ENCODE results near the gene TMPRSS4. TPM values are rescaled to one million over a fixed set of nuclear protein-coding genes. Genes with fewer than 3 reads are reported as not detected.

TMPRSS4 gene
- total and polyA plus RNA-seq, 2 donors (not counting 1 experiment from before 2014, with no cell fraction given), result not detected

DNA sequence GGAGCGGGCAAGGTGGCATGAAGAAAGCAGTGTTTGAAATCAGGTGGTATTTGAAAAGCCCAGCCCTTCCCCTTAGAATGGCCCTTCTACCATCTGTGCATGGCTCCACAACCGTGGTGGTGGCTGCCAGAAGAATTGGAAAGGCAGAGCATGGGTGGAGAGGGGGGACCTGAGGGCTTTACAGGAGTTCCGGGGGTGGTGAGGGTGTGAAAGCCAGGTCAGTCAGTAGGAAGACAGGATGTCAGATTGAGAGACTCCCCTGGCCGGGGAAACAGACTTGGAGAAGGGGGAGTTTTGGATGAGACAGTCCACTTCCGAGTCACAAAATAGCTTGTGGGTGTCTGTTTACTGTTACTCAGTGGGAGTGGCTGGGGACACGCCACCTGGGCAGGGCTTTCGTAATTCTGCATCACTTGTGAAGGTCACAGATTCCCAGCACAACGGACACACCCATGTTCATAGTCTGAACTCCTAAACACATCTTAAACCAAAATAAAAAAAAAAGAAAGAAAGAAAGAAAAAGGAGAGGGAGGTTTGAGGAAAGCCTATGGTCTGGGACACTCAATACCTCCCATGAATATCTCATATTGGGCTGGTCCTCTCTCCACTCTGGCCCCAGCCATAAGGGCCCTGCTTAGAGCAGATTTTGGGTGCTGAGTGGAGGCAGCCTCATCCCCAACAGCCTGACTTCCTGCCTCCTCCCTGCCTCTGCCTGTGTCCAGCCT, 34.3 kb downstream of the TMPRSS4 start:
- no peak overlapping the region for H3K4me2 ChIP-seq (replicated peaks; ENCODE audit: low read depth, low read length, poor library complexity, severe bottlenecking)
- H3K9me3 ChIP-seq (ENCODE audit: control extremely low read depth in 1 of 3, control insufficient read depth in 2 of 3, insufficient read depth in 1 of 3, low read length in 2 of 3), result no peaks in the 10 kb centered on the region
- Mint-ChIP-seq H3K4me3 (no peak overlapping the region), H3K4me1 (no peaks in the 10 kb centered on the region), H3K27ac (no peak overlapping the region), H3K27me3 (peaks cover 27% of the 10 kb centered on the region), H3K9me3 (ENCODE audit: insufficient read depth) (no peaks in the 10 kb centered on the region)
- ATAC-seq (ENCODE audit: low read depth) (no peak), DNase-seq (no peak)
- no peaks in the 10 kb centered on the region for H3K4me1 ChIP-seq (ENCODE audit: control insufficient read depth in 2 of 2, insufficient read depth in 2 of 2, low read length in 2 of 2)
- ChIA-PET CTCF (no interaction called here), POLR2A (no interaction called here)
- intact Hi-C loops (cut with micrococcal nuclease), result no loop called here
- WGBS (ENCODE audit: insufficient coverage), result 100% methylated on average over 3 of the region's 8 CpGs
- H3K4me3 ChIP-seq (ENCODE audit: control extremely low read depth in 1 of 5, extremely low read depth in 1 of 5, insufficient read depth in 1 of 5, low read depth in 2 of 5, low read length in 4 of 5), result no peak overlapping the region
- no peak overlapping the region for H2AFZ ChIP-seq (ENCODE audit: insufficient read depth, low read depth, low read length, poor library complexity, severe bottlenecking)
- no peak overlapping the region for H3K9ac ChIP-seq (ENCODE audit: low read length)
- H3K36me3 ChIP-seq (replicated peaks in 1 of 2; ENCODE audit: control extremely low read depth in 1 of 2, control insufficient read depth in 1 of 2, extremely low read depth in 1 of 2, insufficient read depth in 2 of 2, low read length in 1 of 2), result no peaks in the 10 kb centered on the region
- peaks cover 0 to 7% (median 2%) of the 10 kb centered on the region in 4 experiments for H3K27me3 ChIP-seq (replicated peaks in 1 of 4; ENCODE audit: control extremely low read depth in 1 of 4, control insufficient read depth in 3 of 4, insufficient read depth in 4 of 4, low read length in 3 of 4)
- H3K27ac ChIP-seq (ENCODE audit: low read length in 2 of 2), result no peak overlapping the region
- H3K79me2 ChIP-seq (ENCODE audit: control insufficient read depth, insufficient read depth, low read length), result no peaks in the 10 kb centered on the region
- H4K20me1 ChIP-seq (ENCODE audit: control insufficient read depth, insufficient read depth, low read length, poor library complexity, severe bottlenecking), result no peaks in the 10 kb centered on the region
- TF ChIP-seq, protein P1, sequence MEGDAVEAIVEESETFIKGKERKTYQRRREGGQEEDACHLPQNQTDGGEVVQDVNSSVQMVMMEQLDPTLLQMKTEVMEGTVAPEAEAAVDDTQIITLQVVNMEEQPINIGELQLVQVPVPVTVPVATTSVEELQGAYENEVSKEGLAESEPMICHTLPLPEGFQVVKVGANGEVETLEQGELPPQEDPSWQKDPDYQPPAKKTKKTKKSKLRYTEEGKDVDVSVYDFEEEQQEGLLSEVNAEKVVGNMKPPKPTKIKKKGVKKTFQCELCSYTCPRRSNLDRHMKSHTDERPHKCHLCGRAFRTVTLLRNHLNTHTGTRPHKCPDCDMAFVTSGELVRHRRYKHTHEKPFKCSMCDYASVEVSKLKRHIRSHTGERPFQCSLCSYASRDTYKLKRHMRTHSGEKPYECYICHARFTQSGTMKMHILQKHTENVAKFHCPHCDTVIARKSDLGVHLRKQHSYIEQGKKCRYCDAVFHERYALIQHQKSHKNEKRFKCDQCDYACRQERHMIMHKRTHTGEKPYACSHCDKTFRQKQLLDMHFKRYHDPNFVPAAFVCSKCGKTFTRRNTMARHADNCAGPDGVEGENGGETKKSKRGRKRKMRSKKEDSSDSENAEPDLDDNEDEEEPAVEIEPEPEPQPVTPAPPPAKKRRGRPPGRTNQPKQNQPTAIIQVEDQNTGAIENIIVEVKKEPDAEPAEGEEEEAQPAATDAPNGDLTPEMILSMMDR (IDR thresholded peaks at IDR 0.05), result no peak
- no peak for TF ChIP-seq EZH2 (IDR thresholded peaks at IDR 0.05; ENCODE audit: borderline replicate concordance, insufficient read depth, low read depth, low read length, poor library complexity, severe bottlenecking)

DNA sequence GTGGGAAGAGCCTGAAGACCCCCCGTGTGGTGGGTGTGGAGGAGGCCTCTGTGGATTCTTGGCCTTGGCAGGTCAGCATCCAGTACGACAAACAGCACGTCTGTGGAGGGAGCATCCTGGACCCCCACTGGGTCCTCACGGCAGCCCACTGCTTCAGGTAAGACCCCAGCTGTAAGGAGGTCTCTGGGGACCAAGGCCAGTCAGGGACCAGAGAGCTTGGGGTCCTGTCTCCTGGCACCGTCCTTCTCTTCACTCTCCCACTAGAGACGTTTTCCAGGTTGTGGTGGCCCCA, 34.8 kb downstream of the TMPRSS4 start:
- Histone ChIP-seq H3K4me1 (ENCODE audit: control insufficient read depth in 2 of 2, insufficient read depth in 2 of 2, low read length in 2 of 2) (no peaks in the 10 kb centered on the region), H3K9ac (ENCODE audit: low read length) (no peak overlapping the region), H3K4me3 (ENCODE audit: control extremely low read depth in 1 of 5, extremely low read depth in 1 of 5, insufficient read depth in 1 of 5, low read depth in 2 of 5, low read length in 4 of 5) (no peak overlapping the region), H3K79me2 (ENCODE audit: control insufficient read depth, insufficient read depth, low read length) (no peaks in the 10 kb centered on the region), H2AFZ (ENCODE audit: insufficient read depth, low read depth, low read length, poor library complexity, severe bottlenecking) (no peak overlapping the region), H3K4me2 (replicated peaks; ENCODE audit: low read depth, low read length, poor library complexity, severe bottlenecking) (no peak overlapping the region), H3K27me3 (replicated peaks in 1 of 4; ENCODE audit: control extremely low read depth in 1 of 4, control insufficient read depth in 3 of 4, insufficient read depth in 4 of 4, low read length in 3 of 4) (peaks cover 0 to 7% (median 2%) of the 10 kb centered on the region in 4 experiments), H3K36me3 (replicated peaks in 1 of 2; ENCODE audit: control extremely low read depth in 1 of 2, control insufficient read depth in 1 of 2, extremely low read depth in 1 of 2, insufficient read depth in 2 of 2, low read length in 1 of 2) (no peaks in the 10 kb centered on the region), H3K27ac (ENCODE audit: low read length in 2 of 2) (no peak overlapping the region), H3K9me3 (ENCODE audit: control extremely low read depth in 1 of 3, control insufficient read depth in 2 of 3, insufficient read depth in 1 of 3, low read length in 2 of 3) (no peaks in the 10 kb centered on the region), H4K20me1 (ENCODE audit: control insufficient read depth, insufficient read depth, low read length, poor library complexity, severe bottlenecking) (no peaks in the 10 kb centered on the region)
- H3K4me3 Mint-ChIP-seq, result no peak overlapping the region
- no peak for DNase-seq
- no peaks in the 10 kb centered on the region for H3K9me3 Mint-ChIP-seq (ENCODE audit: insufficient read depth)
- TF ChIP-seq EZH2 (IDR thresholded peaks at IDR 0.05; ENCODE audit: borderline replicate concordance, insufficient read depth, low read depth, low read length, poor library complexity, severe bottlenecking), result no peak
- TF ChIP-seq, protein P1 (IDR thresholded peaks at IDR 0.05), result no peak
- intact Hi-C loops (cut with micrococcal nuclease), result no loop called here
- WGBS (ENCODE audit: insufficient coverage), result 94% methylated on average over 4 of the region's 6 CpGs
- POLR2A ChIA-PET, result no interaction called here
- H3K4me1 Mint-ChIP-seq, result no peaks in the 10 kb centered on the region
- peaks cover 26% of the 10 kb centered on the region for H3K27me3 Mint-ChIP-seq
- no peak for ATAC-seq (ENCODE audit: low read depth)
- CTCF ChIA-PET, result no interaction called here
- H3K27ac Mint-ChIP-seq, result no peak overlapping the region

Data from B cell (primary cell).